ENCODE data around the gene C2CD4C. TPM values are rescaled to one million over a fixed set of nuclear protein-coding genes. Genes with fewer than 3 reads are reported as not detected.

Gene C2CD4C
- total and polyA plus RNA-seq, 2 of the 13 experiments (the other 11 are each of a cell fraction or from before 2014, with no cell fraction given) = not detected

GRCh38 chr19:405121-405965, 3.6 kb downstream of the C2CD4C start:
- Histone ChIP-seq H3K4me3 (replicated peaks in 1 of 3; ENCODE audit: insufficient read depth in 1 of 3, low read depth in 2 of 3, low read length in 3 of 3) (no peak overlapping the region), H2AFZ (ENCODE audit: low read length) (no peak overlapping the region), H3K4me2 (ENCODE audit: low read depth, low read length) (no peak overlapping the region), H3K4me1 (ENCODE audit: insufficient read depth, low read length) (no peaks in the 10 kb centered on the region), H3K27me3 (ENCODE audit: control insufficient read depth in 1 of 2, insufficient read depth in 2 of 2, low read length in 2 of 2) (peaks cover 35 to 76% of the 10 kb centered on the region in 2 experiments), H3K36me3 (replicated peaks in 1 of 2; ENCODE audit: control insufficient read depth in 1 of 2, insufficient read depth in 2 of 2, low read length in 2 of 2) (no peaks in the 10 kb centered on the region), H3K9ac (ENCODE audit: insufficient read depth, low read depth, low read length) (no peak overlapping the region), H3K27ac (ENCODE audit: extremely low read length, insufficient read depth, low read length) (no peak overlapping the region), H3K79me2 (ENCODE audit: insufficient read depth, low read length) (no peaks in the 10 kb centered on the region), H4K20me1 (ENCODE audit: insufficient read depth, low read length) (0 out of 2 replicates have a peak, but pooled peaks cover 2% of the 10 kb centered on the region), H3K9me3 (ENCODE audit: low read length) (no peaks in the 10 kb centered on the region)
- no TSS peak for BruUV-seq (replicated peaks)
- DNase-seq (ENCODE audit: low spot score) (no peak), FAIRE-seq (no peak), ATAC-seq (peak; percentile 7; the same call in 1 of the 3 replicates)
- ChIA-PET POLR2A (no interaction called here), CTCF (ENCODE audit: low intra/inter-chr PET ratio, low total read pairs) (no interaction called here)
- 28% methylated on average over 8 of the region's 29 CpGs for WGBS (ENCODE audit: low lambda C conversion rate)
- no peak for TF ChIP-seq ZNF614 (CRISPR knock-in tag; IDR thresholded peaks at IDR 0.05; ENCODE audit: borderline replicate concordance)
- TF ChIP-seq RERE (CRISPR knock-in tag; IDR thresholded peaks at IDR 0.05; ENCODE audit: low read depth) = no peak
- in situ Hi-C loops (cut with HindIII; ENCODE audit: extremely low pct_ligation_motif_present, low pct_unique_long_range_greater_than_20kb) = no loop called here
- intact Hi-C loops (cut with micrococcal nuclease; ENCODE audit: unreplicated experiment) = no loop called here
